Naive thymus-derived CD8-positive, alpha-beta T cell (primary cell): ENCODE data around the gene GC. TPM values are rescaled to one million over a fixed set of nuclear protein-coding genes. Genes with fewer than 3 reads are reported as not detected.

ENCODE experiments used
- ATAC-seq, 2 donors: fragments of 150-1000 bp; cut with Tn5 transposase in 1 of 2; sonication (Bioruptor Pico), chemical (Tn5 transposase) in 1 of 2; 1 replicate in 1 of 2; 2 replicates in 1 of 2; pipeline ENCODE4 v1.10.0; 2021; ENCODE audit warnings: mild to moderate bottlenecking in 2 of 2, moderate library complexity in 2 of 2
- POLR2A ChIA-PET: fragments of 350-600 bp; sonication (Branson Sonifier 250); formaldehyde crosslinking; loops from one replicate; lab custom pipeline; 2021; ENCODE audit warnings: antibody characterized with exemption; lab: Charles Lee
- DNase-seq, 10 donors: peaks; one replicate each; pipeline versions ENCODE4 v3.0.0 to v3.0.0-alpha.2; 2020 to 2022
- H3K27ac Mint-ChIP-seq, 10 donors: one replicate each; pipeline ENCODE4 v1.8.0; 2020 to 2022; ENCODE audit warnings: mild to moderate bottlenecking in 10 of 10, mixed read lengths in 10 of 10, moderate library complexity in 4 of 10, inconsistent platforms in 1 of 10
- H3K27me3 Mint-ChIP-seq, 5 donors: one replicate each; pipeline ENCODE4 v1.8.0; 2021 to 2022; ENCODE audit warnings: mixed read lengths in 5 of 5
- H3K36me3 Mint-ChIP-seq, 3 donors: one replicate each; pipeline ENCODE4 v1.8.0; 2020 to 2022; ENCODE audit warnings: mixed read lengths in 3 of 3, mild to moderate bottlenecking in 2 of 3, inconsistent platforms in 1 of 3
- H3K4me1 Mint-ChIP-seq, 4 donors: one replicate each; pipeline ENCODE4 v1.8.0; 2021 to 2022; ENCODE audit warnings: mixed read lengths in 4 of 4
- H3K4me3 Mint-ChIP-seq, 10 donors: one replicate each; pipeline ENCODE4 v1.8.0; 2020 to 2022; ENCODE audit warnings: mild to moderate bottlenecking in 10 of 10, mixed read lengths in 10 of 10, moderate library complexity in 6 of 10, inconsistent platforms in 1 of 10
- H3K9me3 Mint-ChIP-seq, 9 donors: one replicate each; pipeline ENCODE4 v1.8.0; 2020 to 2022; ENCODE audit warnings: mixed read lengths in 9 of 9, mild to moderate bottlenecking in 3 of 9, inconsistent platforms in 1 of 9, moderate library complexity in 1 of 9
- polyA plus RNA-seq, 3 donors: library from polyadenylated mRNA; unstranded; fragments of 300-500 nt; fragmentation: Illumina TruSeq; gene quantifications; one replicate each; pipeline ENCODE4 v1.2.3, GENCODE V29; 2021
- total RNA-seq, 8 experiments: library from RNA in 2 of 8; stranded (reverse) in 2 of 8; gene quantifications; one replicate each; pipeline ENCODE4 v1.2.3 and lab custom pipeline; 2021 to 2026

The GC gene
- total and polyA plus RNA-seq, 5 experiments from 2014 or later: not detected

GRCh38 chr4:71785959-71786358 lies 2.1 kb upstream of the GC start:
- Mint-ChIP-seq H3K27ac (no peak overlapping the region), H3K9me3 (peaks cover 0 to 3% (median 0%) of the 10 kb centered on the region in 9 donors), H3K36me3 (no peaks in the 10 kb centered on the region), H3K4me3 (no peak overlapping the region), H3K4me1 (no peaks in the 10 kb centered on the region), H3K27me3 (peaks cover 0 to 5% (median 3%) of the 10 kb centered on the region in 5 donors)
- DNase-seq: no peak
- no peak for ATAC-seq
- POLR2A ChIA-PET: no interaction called here

- no peak overlapping the region for H3K4me3 Mint-ChIP-seq
- POLR2A ChIA-PET: no interaction called here
- no peak overlapping the region for H3K27ac Mint-ChIP-seq
- DNase-seq (no peak), ATAC-seq (no peak)
- peaks cover 0 to 3% (median 0%) of the 10 kb centered on the region in 9 donors for H3K9me3 Mint-ChIP-seq
- no peaks in the 10 kb centered on the region for H3K4me1 Mint-ChIP-seq
- peaks cover 0 to 5% (median 3%) of the 10 kb centered on the region in 5 donors for H3K27me3 Mint-ChIP-seq
- no peaks in the 10 kb centered on the region for H3K36me3 Mint-ChIP-seq
Measured at GRCh38 chr4:71784569-71785197, 804 bp upstream of the GC start.

- DNase-seq (no peak), ATAC-seq (no peak)
- Mint-ChIP-seq H3K4me1 (no peaks in the 10 kb centered on the region), H3K27ac (no peak overlapping the region), H3K9me3 (peaks cover 0 to 3% (median 0%) of the 10 kb centered on the region in 9 donors), H3K36me3 (no peaks in the 10 kb centered on the region), H3K27me3 (peaks cover 0 to 17% (median 5%) of the 10 kb centered on the region in 5 donors), H3K4me3 (no peak overlapping the region)
- POLR2A ChIA-PET: no interaction called here
Measured at GRCh38 chr4:71777891-71778290, 6.0 kb downstream of the GC start.

GRCh38 chr4:71775449-71775848 lies 8.4 kb downstream of the GC start:
- ATAC-seq (no peak), DNase-seq (no peak)
- H3K4me1 Mint-ChIP-seq: no peaks in the 10 kb centered on the region
- H3K27me3 Mint-ChIP-seq: peaks cover 0 to 17% (median 5%) of the 10 kb centered on the region in 5 donors
- POLR2A ChIA-PET: no interaction called here
- H3K27ac Mint-ChIP-seq: no peak overlapping the region
- no peak overlapping the region for H3K4me3 Mint-ChIP-seq
- H3K36me3 Mint-ChIP-seq: no peaks in the 10 kb centered on the region
- H3K9me3 Mint-ChIP-seq: peaks cover 0 to 3% (median 0%) of the 10 kb centered on the region in 9 donors

- no peak overlapping the region for H3K4me3 Mint-ChIP-seq
- ATAC-seq: no peak
- peaks cover 0 to 17% (median 6%) of the 10 kb centered on the region in 5 donors for H3K27me3 Mint-ChIP-seq
- H3K4me1 Mint-ChIP-seq: peaks cover 0 to 4% (median 0%) of the 10 kb centered on the region in 4 donors
- POLR2A ChIA-PET: no interaction called here
- no peak overlapping the region for H3K27ac Mint-ChIP-seq
- H3K9me3 Mint-ChIP-seq: no peaks in the 10 kb centered on the region
- H3K36me3 Mint-ChIP-seq: no peaks in the 10 kb centered on the region
- no peak for DNase-seq
Measured at GRCh38 chr4:71774136-71774535, 9.7 kb downstream of the GC start.

- POLR2A ChIA-PET: no interaction called here
- DNase-seq: no peak
- H3K4me3 Mint-ChIP-seq: no peak overlapping the region
- H3K27me3 Mint-ChIP-seq: peaks cover 0 to 16% (median 6%) of the 10 kb centered on the region in 5 donors
- no peak for ATAC-seq
- H3K27ac Mint-ChIP-seq: no peak overlapping the region
- peaks cover 0 to 4% (median 0%) of the 10 kb centered on the region in 4 donors for H3K4me1 Mint-ChIP-seq
- no peaks in the 10 kb centered on the region for H3K9me3 Mint-ChIP-seq
- no peaks in the 10 kb centered on the region for H3K36me3 Mint-ChIP-seq
Measured at GRCh38 chr4:71773004-71773403, 10.9 kb downstream of the GC start.

- Mint-ChIP-seq H3K4me1 (peaks cover 0 to 4% (median 0%) of the 10 kb centered on the region in 4 donors), H3K9me3 (no peaks in the 10 kb centered on the region), H3K4me3 (no peak overlapping the region), H3K27ac (no peak overlapping the region), H3K27me3 (peaks cover 0 to 16% (median 8%) of the 10 kb centered on the region in 5 donors), H3K36me3 (no peaks in the 10 kb centered on the region)
- ATAC-seq (no peak), DNase-seq (no peak)
- POLR2A ChIA-PET: no interaction called here
Measured at GRCh38 chr4:71772592-71772991, 11.3 kb downstream of the GC start.

GRCh38 chr4:71771613-71772012 lies 12.3 kb downstream of the GC start:
- Mint-ChIP-seq H3K4me1 (peaks cover 0 to 4% (median 0%) of the 10 kb centered on the region in 4 donors), H3K4me3 (no peak overlapping the region), H3K27ac (no peak overlapping the region), H3K9me3 (no peaks in the 10 kb centered on the region), H3K36me3 (no peaks in the 10 kb centered on the region), H3K27me3 (peaks cover 0 to 16% (median 8%) of the 10 kb centered on the region in 5 donors)
- no peak for DNase-seq
- ATAC-seq: no peak
- POLR2A ChIA-PET: no interaction called here

- Mint-ChIP-seq H3K36me3 (no peaks in the 10 kb centered on the region), H3K4me3 (no peak overlapping the region), H3K27me3 (peaks cover 0 to 13% (median 3%) of the 10 kb centered on the region in 5 donors), H3K4me1 (peaks cover 0 to 4% (median 0%) of the 10 kb centered on the region in 4 donors), H3K9me3 (no peaks in the 10 kb centered on the region), H3K27ac (no peak overlapping the region)
- no peak for ATAC-seq
- DNase-seq: no peak
- POLR2A ChIA-PET: no interaction called here
Measured at GRCh38 chr4:71769434-71769833, 14.4 kb downstream of the GC start.

GRCh38 chr4:71768123-71768522 lies 15.8 kb downstream of the GC start:
- Mint-ChIP-seq H3K36me3 (no peaks in the 10 kb centered on the region), H3K27ac (no peak overlapping the region), H3K27me3 (peaks cover 0 to 13% (median 3%) of the 10 kb centered on the region in 5 donors), H3K9me3 (no peaks in the 10 kb centered on the region), H3K4me1 (peaks cover 0 to 4% (median 0%) of the 10 kb centered on the region in 4 donors), H3K4me3 (no peak overlapping the region)
- POLR2A ChIA-PET: no interaction called here
- ATAC-seq: no peak
- DNase-seq: no peak

GRCh38 chr4:71765821-71766383 lies 18.0 kb downstream of the GC start:
- Mint-ChIP-seq H3K4me3 (no peak overlapping the region), H3K4me1 (peaks cover 0 to 4% (median 0%) of the 10 kb centered on the region in 4 donors), H3K27ac (no peak overlapping the region), H3K36me3 (no peaks in the 10 kb centered on the region), H3K9me3 (no peaks in the 10 kb centered on the region), H3K27me3 (peaks cover 2 to 13% (median 6%) of the 10 kb centered on the region in 5 donors)
- DNase-seq: no peak
- POLR2A ChIA-PET: no interaction called here
- no peak for ATAC-seq

- H3K4me1 Mint-ChIP-seq: peaks cover 0 to 4% (median 0%) of the 10 kb centered on the region in 4 donors
- no peaks in the 10 kb centered on the region for H3K9me3 Mint-ChIP-seq
- H3K27me3 Mint-ChIP-seq: peaks cover 2 to 12% (median 7%) of the 10 kb centered on the region in 5 donors
- ATAC-seq: no peak
- no peak overlapping the region for H3K27ac Mint-ChIP-seq
- no peak overlapping the region for H3K4me3 Mint-ChIP-seq
- DNase-seq: no peak
- H3K36me3 Mint-ChIP-seq: no peaks in the 10 kb centered on the region
- POLR2A ChIA-PET: no interaction called here
Measured at GRCh38 chr4:71765350-71765749, 18.5 kb downstream of the GC start.

- no peaks in the 10 kb centered on the region for H3K36me3 Mint-ChIP-seq
- no peaks in the 10 kb centered on the region for H3K9me3 Mint-ChIP-seq
- H3K4me3 Mint-ChIP-seq: no peak overlapping the region
- POLR2A ChIA-PET: no interaction called here
- ATAC-seq (no peak), DNase-seq (no peak)
- H3K4me1 Mint-ChIP-seq: no peaks in the 10 kb centered on the region
- H3K27me3 Mint-ChIP-seq: peaks cover 0 to 6% (median 0%) of the 10 kb centered on the region in 5 donors
- no peak overlapping the region for H3K27ac Mint-ChIP-seq
Measured at GRCh38 chr4:71752383-71753042, 31.4 kb downstream of the GC start.
